Measurements from ENCODE around the gene TRIM33. TPM values are rescaled to one million over a fixed set of nuclear protein-coding genes. Genes with fewer than 3 reads are reported as not detected.
A peak's percentile ranks its signal among the peaks of the same experiment; 100 is the strongest.

The TRIM33 gene
- 53.8 and 53.9 TPM in 2 replicates for total RNA-seq (2021)
- long read RNA-seq, full-length matches to known transcripts = 13 of 37 reads
- long read RNA-seq, partial matches to known transcripts = 13 of 37 reads
- long read RNA-seq, other reads (novel, unspliced or antisense) = 11 of 37 reads

- peaks cover 17% of the 10 kb centered on the region for H3K27me3 Mint-ChIP-seq (ENCODE audit: low read depth)
These were observed at the start of gene TRIM33 for GRCh38 chr1:114511032-114511785. TRIM33 (minus strand) TSS chr1:114511203; CDS start chr1:114511076, 127 bp downstream.

More at GRCh38 chr1:114511032-114511785, at the start of gene TRIM33:
- Histone ChIP-seq H3K79me1 (ENCODE audit: insufficient read depth, low read depth, low read length, poor library complexity, severe bottlenecking) (no peaks in the 10 kb centered on the region), H2BK120ac (ENCODE audit: low read depth, low read length, poor library complexity, severe bottlenecking) (no peak within 1 kb of the TSS), H3K14ac (ENCODE audit: insufficient read depth, low read length) (peak within 1 kb of the TSS; percentile 91), H4K20me1 (ENCODE audit: control insufficient read depth, insufficient read depth, insufficient read length) (no peaks in the 10 kb centered on the region), H3K9ac (ENCODE audit: extremely low read depth, insufficient read length, low read length) (peak within 1 kb of the TSS; percentile 92), H3K79me2 (ENCODE audit: insufficient read depth, low read length) (peaks cover 36% of the 10 kb centered on the region), H4K91ac (ENCODE audit: insufficient read length, low read depth, low read length) (peak within 1 kb of the TSS; percentile 83), H4K5ac (ENCODE audit: insufficient read length, low read depth, low read length) (no peak within 1 kb of the TSS), H3K27ac (ENCODE audit: insufficient read length, low read depth, low read length) (no peak within 1 kb of the TSS), H2AK5ac (ENCODE audit: insufficient read length, low read length) (no peak within 1 kb of the TSS), H3K4me2 (ENCODE audit: insufficient read depth, insufficient read length, low read length) (peak within 1 kb of the TSS; percentile 99), H3K56ac (ENCODE audit: insufficient read length, low read depth, low read length) (no peak within 1 kb of the TSS), H2BK15ac (ENCODE audit: low read depth, low read length) (no peak within 1 kb of the TSS; the same call in 1 of the 2 replicates), H2BK20ac (ENCODE audit: low read depth, low read length, poor library complexity, severe bottlenecking) (no peak within 1 kb of the TSS), H3K18ac (ENCODE audit: insufficient read length, low read depth, low read length) (peak within 1 kb of the TSS; percentile 81), H2BK12ac (ENCODE audit: insufficient read length, low read depth, low read length) (no peak within 1 kb of the TSS), H3K27me3 (ENCODE audit: insufficient read depth, low read length) (no peaks in the 10 kb centered on the region), H3K4ac (ENCODE audit: low read depth, low read length) (no peak within 1 kb of the TSS), H2AFZ (ENCODE audit: low read length) (no peak within 1 kb of the TSS), H3K4me1 (ENCODE audit: insufficient read depth, low read length) (peaks cover 4% of the 10 kb centered on the region; the same call in 1 of the 2 replicates), H3K9me3 (ENCODE audit: control insufficient read depth, low read depth, low read length) (no peaks in the 10 kb centered on the region), H4K8ac (replicated peaks; ENCODE audit: insufficient read length, low read depth, low read length) (no peak within 1 kb of the TSS), H3T11ph (ENCODE audit: low read length) (no peak within 1 kb of the TSS), H3K23me2 (ENCODE audit: insufficient read length, low read depth, low read length, poor library complexity, severe bottlenecking) (peaks cover 23% of the 10 kb centered on the region), H3K23ac (ENCODE audit: insufficient read length, low read depth, low read length) (no peak within 1 kb of the TSS), H2BK5ac (ENCODE audit: insufficient read length, low read length) (no peak within 1 kb of the TSS)
- Mint-ChIP-seq H3K9me3 (no peaks in the 10 kb centered on the region), H3K36me3 (ENCODE audit: insufficient read depth in 1 of 3, low read depth in 3 of 3) (peaks cover 9 to 16% (median 10%) of the 10 kb centered on the region in 3 experiments), H3K27ac (peak within 1 kb of the TSS; percentile 95 to 96 (median 95)), H3K4me3 (peak within 1 kb of the TSS; percentile 87 to 92), H3K4me1 (peaks cover 34 to 36% of the 10 kb centered on the region in 2 experiments)
- no peak for TF ChIP-seq CTCF (conservative IDR thresholded peaks at IDR 0.05)
- WGBS (ENCODE audit: extremely low coverage, insufficient read length, low lambda C conversion rate) = no CpG with 5 or more reads among the region's 90 CpGs
- DNase-seq = peak; percentile 91

All from H9 (cell line).